ELF-1 (cell line): Measurements from ENCODE around the gene NEDD4.
"Not testable (repeated sequence)": the region's sequence is repeated elsewhere in the genome, so short reads cannot be mapped to it uniquely, and the experiment has no call there.

ENCODE experiments used
- DNase-seq: peaks from one replicate; pipeline ENCODE4 v3.0.0-alpha.2; 2016; ENCODE audit warnings: low read depth, low spot score

The NEDD4 gene

GRCh38 chr15:55959744-55960447 is 33.5 kb downstream of the NEDD4 start:
- no peak for DNase-seq

GRCh38 chr15:55958349-55958748 is 35.1 kb downstream of the NEDD4 start:
- no peak for DNase-seq

GRCh38 chr15:55954862-55955605 is 38.4 kb downstream of the NEDD4 start:
- no peak for DNase-seq

- DNase-seq = not testable (repeated sequence)
Measured at GRCh38 chr15:55952501-55953274, 40.7 kb downstream of the NEDD4 start.

GRCh38 chr15:55944606-55945005 is 48.8 kb downstream of the NEDD4 start:
- not testable (repeated sequence) for DNase-seq

- no peak for DNase-seq
Measured at GRCh38 chr15:55942332-55942731, 51.1 kb downstream of the NEDD4 start.

- DNase-seq = no peak
Measured at GRCh38 chr15:55937040-55937439, 56.4 kb downstream of the NEDD4 start.

GRCh38 chr15:55928955-55929354 is 64.5 kb downstream of the NEDD4 start:
- DNase-seq = no peak

- no peak for DNase-seq
Measured at GRCh38 chr15:55921744-55922143, 71.7 kb downstream of the NEDD4 start.

GRCh38 chr15:55917881-55918296 is 75.5 kb downstream of the NEDD4 start:
- DNase-seq = no peak

GRCh38 chr15:55916666-55917409 is 76.6 kb downstream of the NEDD4 start:
- DNase-seq = no peak

GRCh38 chr15:55915876-55916567 is 77.4 kb downstream of the NEDD4 start:
- no peak for DNase-seq

GRCh38 chr15:55915221-55915620 is 78.2 kb downstream of the NEDD4 start:
- no peak for DNase-seq

GRCh38 chr15:55914446-55914845 is 79.0 kb downstream of the NEDD4 start:
- DNase-seq = no peak

- no peak for DNase-seq
Measured at GRCh38 chr15:55912982-55913381, 80.4 kb downstream of the NEDD4 start.

GRCh38 chr15:55909036-55909811 is 84.2 kb downstream of the NEDD4 start:
- DNase-seq = no peak

- DNase-seq = no peak
Measured at GRCh38 chr15:55907797-55908196, 85.6 kb downstream of the NEDD4 start.

GRCh38 chr15:55902981-55903380 is 90.4 kb downstream of the NEDD4 start:
- DNase-seq = no peak

GRCh38 chr15:55900019-55900418 is 93.4 kb downstream of the NEDD4 start:
- DNase-seq = no peak

GRCh38 chr15:55899537-55899936 is 93.9 kb downstream of the NEDD4 start:
- DNase-seq = no peak
